Kidney (tissue), 14 donors: ENCODE measurements around the gene POLE3. TPM values are rescaled to one million over a fixed set of nuclear protein-coding genes. Genes with fewer than 3 reads are reported as not detected.
A peak's percentile ranks its signal among the peaks of the same experiment; 100 is the strongest.
"Not testable (repeated sequence)": the region's sequence is repeated elsewhere in the genome, so short reads cannot be mapped to it uniquely, and the experiment has no call there.

ENCODE experiments used
- DNase-seq, 5 donors: peaks; one replicate each; pipeline ENCODE4 v3.0.0-alpha.2; 2013 to 2020
- FAIRE-seq: peaks from 2 replicates; lab custom pipeline; 2012; peaks lifted over from hg19 to GRCh38; lab: Jason Lieb, UNC
- H3K27ac ChIP-seq, 2 donors: one replicate each; pipeline ENCODE4 v1.7.0; 2013; ENCODE audit warnings: low read depth in 2 of 2, low read length in 2 of 2, inconsistent platforms in 1 of 2
- H3K27me3 ChIP-seq: one replicate; pipeline ENCODE4 v1.7.1; 2013; ENCODE audit warnings: low read length, inconsistent platforms; ENCODE audit not compliant: control insufficient read depth, insufficient read depth
- H3K36me3 ChIP-seq, 3 donors: one replicate each; pipeline versions ENCODE4 v1.7.0 to v1.7.1; 2013; ENCODE audit warnings: low read length in 3 of 3, control low read depth in 1 of 3, inconsistent platforms in 1 of 3; ENCODE audit not compliant: insufficient read depth in 3 of 3, control insufficient read depth in 2 of 3
- H3K4me1 ChIP-seq, 3 donors: one replicate each; pipeline versions ENCODE4 v1.7.0 to v1.7.1; 2013; ENCODE audit warnings: low read length in 3 of 3, inconsistent platforms in 1 of 3, low read depth in 1 of 3; ENCODE audit not compliant: control insufficient read depth in 2 of 3, insufficient read depth in 2 of 3
- H3K4me3 ChIP-seq, 3 donors: one replicate each; pipeline versions ENCODE4 v1.7.0 to v1.8.1; 2013; ENCODE audit warnings: low read length in 3 of 3, control low read depth in 1 of 3, inconsistent platforms in 1 of 3
- H3K9ac ChIP-seq, 3 donors: one replicate each; pipeline versions ENCODE4 v1.7.0 to v1.7.1; 2013; ENCODE audit warnings: low read length in 3 of 3, control low read depth in 1 of 3, inconsistent platforms in 1 of 3
- H3K9me3 ChIP-seq, 3 donors: one replicate each; pipeline versions ENCODE4 v1.7.0 to v1.7.1; 2013; ENCODE audit warnings: low read length in 3 of 3, control low read depth in 1 of 3, inconsistent platforms in 1 of 3; ENCODE audit not compliant: control insufficient read depth in 2 of 3, insufficient read depth in 1 of 3
- intact Hi-C: fragments of 100-400 bp; cut with DNase I; formaldehyde crosslinking; loops from one replicate; pipeline ENCODE4 v1.11.1; 2022
- polyA plus RNA-seq: library from polyadenylated mRNA; stranded (reverse); fragments of 350-450 nt; fragmentation: Illumina TruSeq; extraction: RNeasy Lipid Tissue Mini Kit (QIAGEN cat#74804); gene quantifications from one replicate; pipeline ENCODE4 v1.2.3, GENCODE V29; 2014; ENCODE audit warnings: low read depth, low replicate concordance; ENCODE audit not compliant: insufficient read depth
- total RNA-seq: library from RNA; stranded (reverse); fragmentation: NEBNext Ultra II Directional; extraction: Animal tissue kit (Norgen Biotek cat#: 25700); gene quantifications from one replicate; pipeline ENCODE4 v1.2.1, GENCODE V29; 2021
- TF ChIP-seq, protein P1 (sequence below): IDR thresholded peaks from 3 replicates; pipeline ENCODE4 v1.5.1; 2012; ENCODE audit warnings: mild to moderate bottlenecking, moderate library complexity, borderline replicate concordance; ENCODE audit not compliant: insufficient read depth; ENCODE audit errors: extremely low read depth
- donor health status: control.
- donor health status: control.
- donor health status: control.
- donor health status: control.
- donor health status: control.
- donor health status: DM: yes; HTN: yes; CAD: no.
- donor health status: Normal renal cell carcinoma (clear cell type).

The POLE3 gene
- total and polyA plus RNA-seq, 2 donors from 2014 or later = 26.1 to 27.1 TPM

DNA sequence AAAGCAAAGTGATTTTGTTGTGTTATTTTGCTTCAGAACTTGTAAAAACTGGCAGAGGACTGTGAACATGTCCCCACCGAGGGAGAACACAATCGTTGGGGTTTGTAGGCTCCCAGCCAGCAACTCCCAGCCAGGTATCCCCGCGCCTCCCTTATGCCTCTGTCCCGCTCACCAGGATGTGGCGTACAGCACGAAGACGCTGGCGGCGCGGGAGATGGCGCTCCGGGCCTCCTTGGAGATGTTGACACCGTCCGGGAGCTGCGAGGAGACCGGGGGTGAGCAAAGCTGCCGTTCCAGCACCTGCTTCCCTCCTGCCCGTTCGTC, 630 bp downstream of the POLE3 start:
- peak overlapping the region; percentile 92 to 99 (median 99) for H3K4me3 ChIP-seq

DNA sequence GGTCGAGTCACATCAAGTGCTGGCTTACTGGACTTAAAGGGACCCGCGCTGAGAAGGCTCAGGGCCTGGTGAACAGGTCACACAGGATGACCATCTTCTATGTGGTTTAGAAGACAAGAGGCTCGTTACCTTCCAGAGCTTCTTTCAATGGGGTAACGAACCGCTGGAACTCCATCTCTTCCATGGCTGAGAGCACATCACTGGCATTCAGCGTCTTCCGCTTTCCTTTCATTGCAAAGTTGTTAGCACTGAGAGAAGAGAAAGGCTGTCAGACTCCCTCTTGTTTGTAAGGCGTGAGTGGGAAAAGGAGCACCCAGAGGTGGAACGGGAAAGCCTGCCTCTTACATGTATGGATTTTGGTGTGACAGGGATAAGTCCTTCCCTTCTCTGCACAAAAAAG, 994 bp downstream of the POLE3 start:
- TF ChIP-seq, protein P1, sequence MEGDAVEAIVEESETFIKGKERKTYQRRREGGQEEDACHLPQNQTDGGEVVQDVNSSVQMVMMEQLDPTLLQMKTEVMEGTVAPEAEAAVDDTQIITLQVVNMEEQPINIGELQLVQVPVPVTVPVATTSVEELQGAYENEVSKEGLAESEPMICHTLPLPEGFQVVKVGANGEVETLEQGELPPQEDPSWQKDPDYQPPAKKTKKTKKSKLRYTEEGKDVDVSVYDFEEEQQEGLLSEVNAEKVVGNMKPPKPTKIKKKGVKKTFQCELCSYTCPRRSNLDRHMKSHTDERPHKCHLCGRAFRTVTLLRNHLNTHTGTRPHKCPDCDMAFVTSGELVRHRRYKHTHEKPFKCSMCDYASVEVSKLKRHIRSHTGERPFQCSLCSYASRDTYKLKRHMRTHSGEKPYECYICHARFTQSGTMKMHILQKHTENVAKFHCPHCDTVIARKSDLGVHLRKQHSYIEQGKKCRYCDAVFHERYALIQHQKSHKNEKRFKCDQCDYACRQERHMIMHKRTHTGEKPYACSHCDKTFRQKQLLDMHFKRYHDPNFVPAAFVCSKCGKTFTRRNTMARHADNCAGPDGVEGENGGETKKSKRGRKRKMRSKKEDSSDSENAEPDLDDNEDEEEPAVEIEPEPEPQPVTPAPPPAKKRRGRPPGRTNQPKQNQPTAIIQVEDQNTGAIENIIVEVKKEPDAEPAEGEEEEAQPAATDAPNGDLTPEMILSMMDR = no peak
- DNase-seq (peak in 1 of 5 donors; percentile 16), FAIRE-seq (no peak)
- peak overlapping the region; percentile 92 to 99 (median 99) for H3K4me3 ChIP-seq
- no peaks in the 10 kb centered on the region for H3K9me3 ChIP-seq
- peaks cover 5 to 11% (median 10%) of the 10 kb centered on the region in 3 donors for H3K36me3 ChIP-seq
- peak overlapping the region in 1 of 2 donors; percentile 99 for H3K27ac ChIP-seq
- H3K4me1 ChIP-seq = peaks cover 0 to 6% (median 3%) of the 10 kb centered on the region in 3 donors
- no peaks in the 10 kb centered on the region for H3K27me3 ChIP-seq
- peak overlapping the region; percentile 9 to 99 (median 98) for H3K9ac ChIP-seq
- intact Hi-C loops = no loop called here

More for the DNA sequence above, 630 bp downstream of the POLE3 start:
- intact Hi-C loops = no loop called here
- H3K27me3 ChIP-seq = no peaks in the 10 kb centered on the region
- TF ChIP-seq, protein P1 = no peak
- H3K4me1 ChIP-seq = peaks cover 0 to 6% (median 3%) of the 10 kb centered on the region in 3 donors
- peak overlapping the region; percentile 9 to 99 (median 98) for H3K9ac ChIP-seq
- H3K9me3 ChIP-seq = no peaks in the 10 kb centered on the region
- peak overlapping the region; percentile 95 to 99 for H3K27ac ChIP-seq
- FAIRE-seq = no peak
- DNase-seq = no peak
- H3K36me3 ChIP-seq = peaks cover 5 to 11% (median 10%) of the 10 kb centered on the region in 3 donors

DNA sequence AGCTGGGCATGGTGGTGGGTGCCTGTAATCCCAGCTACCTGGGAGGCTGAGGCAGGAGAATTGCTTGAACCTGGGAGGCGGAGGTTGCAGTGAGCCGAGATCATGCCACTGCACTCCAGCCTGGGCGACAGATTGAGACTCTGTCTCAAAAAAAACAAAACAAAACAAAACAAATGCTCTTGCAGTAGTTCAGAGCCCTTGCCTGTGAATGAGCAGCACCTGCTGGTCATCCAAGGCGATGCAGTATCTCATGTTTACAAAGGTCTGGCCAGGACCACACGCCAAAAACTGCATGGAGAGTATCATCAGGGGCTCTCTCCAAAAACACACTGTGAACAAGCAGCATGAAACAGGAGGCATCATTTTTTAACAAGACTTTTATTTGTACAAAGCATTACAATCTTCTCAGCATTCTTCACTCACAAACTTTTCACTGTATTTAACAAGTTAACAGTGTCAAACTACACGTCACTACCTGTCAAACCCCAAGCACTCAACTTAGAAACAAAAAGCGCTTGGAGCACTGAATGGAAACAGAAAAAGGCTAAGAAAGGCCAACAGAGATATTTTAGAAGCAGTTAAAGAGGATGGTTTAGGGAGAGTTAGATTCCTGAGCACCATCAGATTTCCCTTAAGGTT, 3.5 kb downstream of the POLE3 start:
- H3K4me3 ChIP-seq, intact Hi-C loops, H3K27ac ChIP-seq, FAIRE-seq, H3K4me1 ChIP-seq, H3K27me3 ChIP-seq, H3K9me3 ChIP-seq, H3K9ac ChIP-seq: not testable (repeated sequence)
- peaks cover 5 to 11% (median 10%) of the 10 kb centered on the region in 3 donors for H3K36me3 ChIP-seq
- TF ChIP-seq, protein P1 = peak; percentile 91
- DNase-seq = peak in 4 of 5 donors; percentile 68 to 84 (median 74)

DNA sequence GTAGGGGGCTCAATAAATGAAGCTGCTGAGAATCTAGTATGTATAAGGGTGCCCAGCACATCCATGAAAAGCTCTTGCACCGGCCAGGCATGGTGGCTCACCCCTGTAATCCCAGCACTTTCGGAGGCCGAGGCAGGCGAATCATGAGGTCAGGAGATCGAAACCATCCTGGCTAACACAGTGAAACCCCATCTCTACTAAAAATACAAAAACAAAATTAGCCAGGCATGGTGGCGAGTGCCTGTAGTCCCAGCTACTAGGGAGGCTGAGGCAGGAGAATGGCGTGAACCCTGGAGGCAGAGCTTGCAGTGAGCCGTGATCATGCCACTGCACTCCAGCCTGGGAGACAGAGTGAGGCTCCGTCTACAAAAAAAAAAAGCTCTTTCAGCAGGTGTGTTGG, 4.1 kb downstream of the POLE3 start:
- H3K27ac ChIP-seq, FAIRE-seq, H3K9ac ChIP-seq, intact Hi-C loops, H3K9me3 ChIP-seq, DNase-seq, H3K4me3 ChIP-seq, H3K27me3 ChIP-seq: not testable (repeated sequence)
- peaks cover 3 to 11% (median 6%) of the 10 kb centered on the region in 3 donors for H3K4me1 ChIP-seq
- peaks cover 5 to 11% (median 10%) of the 10 kb centered on the region in 3 donors for H3K36me3 ChIP-seq
